DOHH2 (cell line): ENCODE measurements around the gene ARL2BP.

Experiments used
- EZH2phosphoT487 ChIP-seq: fragments of 200-600 bp; sonication (generic); IDR thresholded peaks from 2 replicates; pipeline ENCODE4 v1.6.1; 2017; ENCODE audit warnings: borderline replicate concordance, mild to moderate bottlenecking, antibody characterized with exemption, low read length, moderate library complexity, mixed read lengths
- TF ChIP-seq, protein P1 (sequence below): fragments of 200-600 bp; sonication (generic); IDR thresholded peaks from one replicate; pipeline ENCODE4 v1.5.1; 2014; ENCODE audit warnings: antibody characterized with exemption, mild to moderate bottlenecking, low read depth, low read length; ENCODE audit not compliant: poor library complexity, severe bottlenecking

- TF ChIP-seq, protein P1, sequence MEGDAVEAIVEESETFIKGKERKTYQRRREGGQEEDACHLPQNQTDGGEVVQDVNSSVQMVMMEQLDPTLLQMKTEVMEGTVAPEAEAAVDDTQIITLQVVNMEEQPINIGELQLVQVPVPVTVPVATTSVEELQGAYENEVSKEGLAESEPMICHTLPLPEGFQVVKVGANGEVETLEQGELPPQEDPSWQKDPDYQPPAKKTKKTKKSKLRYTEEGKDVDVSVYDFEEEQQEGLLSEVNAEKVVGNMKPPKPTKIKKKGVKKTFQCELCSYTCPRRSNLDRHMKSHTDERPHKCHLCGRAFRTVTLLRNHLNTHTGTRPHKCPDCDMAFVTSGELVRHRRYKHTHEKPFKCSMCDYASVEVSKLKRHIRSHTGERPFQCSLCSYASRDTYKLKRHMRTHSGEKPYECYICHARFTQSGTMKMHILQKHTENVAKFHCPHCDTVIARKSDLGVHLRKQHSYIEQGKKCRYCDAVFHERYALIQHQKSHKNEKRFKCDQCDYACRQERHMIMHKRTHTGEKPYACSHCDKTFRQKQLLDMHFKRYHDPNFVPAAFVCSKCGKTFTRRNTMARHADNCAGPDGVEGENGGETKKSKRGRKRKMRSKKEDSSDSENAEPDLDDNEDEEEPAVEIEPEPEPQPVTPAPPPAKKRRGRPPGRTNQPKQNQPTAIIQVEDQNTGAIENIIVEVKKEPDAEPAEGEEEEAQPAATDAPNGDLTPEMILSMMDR: no peak
- TF ChIP-seq EZH2phosphoT487: no peak
Measured at GRCh38 chr16:57202095-57202886, 42.8 kb upstream of the ARL2BP start.
